HG02943 (cell line): ENCODE data around the gene ANKRD40CL.

Experiments
- ATAC-seq: cut with Tn5 transposase; IDR thresholded peaks from one replicate; pipeline ENCODE4 v1.9.1; 2021; ENCODE audit warnings: mild to moderate bottlenecking, low read depth, moderate library complexity; ENCODE audit not compliant: unreplicated experiment

Gene ANKRD40CL

DNA sequence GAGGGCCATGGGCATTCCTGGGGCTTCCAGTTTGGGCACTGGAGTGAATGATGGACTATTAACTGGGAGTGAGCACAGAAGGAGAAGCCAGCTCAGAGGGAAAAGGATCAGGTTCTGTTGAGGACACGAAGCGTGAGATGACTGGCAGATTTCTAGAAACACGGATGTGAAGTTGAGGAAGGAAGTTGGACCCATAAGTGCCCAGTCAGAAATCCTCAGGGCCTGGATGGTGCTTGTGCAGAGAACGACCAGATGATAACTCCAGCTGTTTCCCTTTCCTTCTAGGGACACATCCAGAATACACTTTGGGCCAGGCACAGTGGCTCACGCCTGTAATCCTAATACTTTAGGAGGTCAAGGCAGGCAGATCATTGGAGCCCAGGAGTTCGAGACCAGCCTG, 23.3 kb upstream of the ANKRD40CL start:
- ATAC-seq: no peak

GRCh38 chr17:50787106-50787505, 19.8 kb upstream of the ANKRD40CL start:
- no peak for ATAC-seq

GRCh38 chr17:50785946-50786570, 18.7 kb upstream of the ANKRD40CL start:
- ATAC-seq: no peak

DNA sequence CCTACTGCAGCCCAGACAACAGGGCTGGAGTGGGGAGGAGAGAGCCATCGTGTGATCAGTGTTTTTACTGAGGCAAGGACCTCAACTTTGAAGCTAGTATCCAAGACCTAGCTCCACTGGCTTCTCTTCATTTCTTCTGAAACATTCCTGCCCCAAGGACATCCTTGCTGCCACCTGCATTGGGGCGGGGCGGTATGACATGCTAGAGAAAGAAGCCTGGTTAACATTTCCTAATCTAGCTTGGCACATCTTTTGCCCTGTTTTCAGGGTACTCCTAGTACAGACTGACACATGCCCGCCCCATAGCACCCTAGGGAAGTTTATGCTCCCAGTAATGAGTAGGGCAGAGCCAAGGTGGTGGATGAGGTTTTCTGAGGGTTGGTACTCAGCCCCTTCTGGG, 17.8 kb upstream of the ANKRD40CL start:
- no peak for ATAC-seq

GRCh38 chr17:50783905-50784304, 16.6 kb upstream of the ANKRD40CL start:
- no peak for ATAC-seq

GRCh38 chr17:50783193-50783660, 15.9 kb upstream of the ANKRD40CL start:
- ATAC-seq: no peak

DNA sequence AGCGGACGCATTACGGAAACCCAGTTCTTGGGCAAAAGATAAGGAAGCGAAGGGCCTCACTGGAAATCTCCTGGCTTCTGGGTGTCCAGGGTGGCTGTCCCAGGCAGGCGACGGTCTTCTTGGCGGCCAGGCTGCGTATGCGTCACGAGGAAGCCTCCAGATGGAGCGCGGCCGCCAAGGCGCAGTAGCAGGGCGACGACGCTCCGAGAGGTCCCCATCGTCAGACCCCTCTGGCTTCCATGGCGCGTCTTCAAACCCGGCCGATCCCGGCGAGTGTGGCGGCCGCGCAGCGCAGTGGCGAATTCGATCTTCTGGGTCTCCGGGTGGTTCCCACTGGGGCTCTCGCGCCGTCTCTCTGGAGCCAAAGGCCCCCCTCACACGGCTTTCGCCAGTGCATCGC, 13.8 kb upstream of the ANKRD40CL start:
- no peak for ATAC-seq

GRCh38 chr17:50779747-50780353, 12.5 kb upstream of the ANKRD40CL start:
- ATAC-seq: no peak

DNA sequence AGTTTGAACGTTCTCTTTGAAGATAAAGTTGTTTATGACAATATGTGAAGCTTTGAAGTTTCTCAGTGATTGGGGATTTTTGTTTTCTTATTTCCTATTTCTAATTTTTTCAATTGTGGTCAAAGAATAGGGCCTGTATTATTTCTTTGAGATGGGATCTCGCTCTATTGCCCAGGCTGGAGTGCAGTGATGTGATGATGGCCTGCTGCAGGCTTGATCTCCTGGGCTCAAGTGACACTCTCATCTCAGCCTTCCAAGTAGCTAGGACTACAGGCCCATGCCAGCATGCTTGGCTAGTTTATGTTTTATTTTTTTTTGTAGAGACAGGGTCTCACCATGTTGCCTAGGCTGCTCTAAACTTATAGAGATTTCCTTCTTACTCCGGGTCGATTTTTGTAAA, 11.7 kb upstream of the ANKRD40CL start:
- no peak for ATAC-seq

GRCh38 chr17:50778471-50778870, 11.2 kb upstream of the ANKRD40CL start:
- ATAC-seq: no peak

DNA sequence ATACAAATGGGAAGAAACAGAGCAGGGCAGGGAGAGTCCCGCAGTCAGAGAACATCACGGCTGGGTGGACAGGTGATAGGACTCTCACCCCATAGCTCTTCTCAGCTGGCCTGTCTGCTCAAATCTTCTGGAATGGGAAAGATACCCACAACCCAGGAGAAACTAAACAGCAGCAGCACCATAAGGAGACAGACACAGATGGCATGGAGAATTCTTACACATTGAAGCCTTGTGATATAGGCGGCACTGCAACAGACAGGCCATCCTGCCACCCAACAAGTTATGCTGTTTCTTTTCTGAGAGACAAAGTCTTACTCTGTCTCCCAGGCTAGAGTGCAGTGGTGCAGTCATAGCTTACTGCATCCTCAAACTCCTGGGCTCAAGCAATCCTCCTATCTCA, 8.6 kb upstream of the ANKRD40CL start:
- no peak for ATAC-seq

DNA sequence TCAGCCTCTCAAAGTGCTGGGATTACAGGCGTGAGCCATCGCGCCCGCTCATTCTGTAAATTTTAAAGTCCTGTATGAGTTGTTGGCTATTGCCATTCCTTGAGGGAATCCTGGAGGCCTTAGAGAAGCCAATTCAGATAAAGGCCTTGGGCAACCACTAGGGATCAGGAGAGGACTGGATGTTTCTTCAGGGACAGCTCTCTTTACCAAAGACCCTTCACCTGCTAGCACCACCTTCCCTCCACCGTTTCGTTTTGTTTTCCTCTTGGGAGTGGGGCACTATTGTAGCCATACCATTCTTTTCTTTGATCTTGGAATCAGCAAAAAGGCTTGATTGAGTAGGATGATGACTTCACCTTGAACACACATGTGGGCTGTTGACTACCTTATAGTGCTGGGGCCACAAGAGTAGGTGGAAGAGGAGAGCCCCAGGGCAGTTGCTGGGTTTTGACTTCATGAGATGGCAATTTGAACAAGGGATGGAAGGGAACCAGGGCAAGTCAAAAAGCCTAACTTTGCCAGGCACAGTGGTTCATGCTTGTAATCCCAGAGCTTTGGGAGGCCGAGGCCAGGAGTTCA, 7.0 kb upstream of the ANKRD40CL start:
- no peak for ATAC-seq

GRCh38 chr17:50771991-50772785, 4.9 kb upstream of the ANKRD40CL start:
- no peak for ATAC-seq

DNA sequence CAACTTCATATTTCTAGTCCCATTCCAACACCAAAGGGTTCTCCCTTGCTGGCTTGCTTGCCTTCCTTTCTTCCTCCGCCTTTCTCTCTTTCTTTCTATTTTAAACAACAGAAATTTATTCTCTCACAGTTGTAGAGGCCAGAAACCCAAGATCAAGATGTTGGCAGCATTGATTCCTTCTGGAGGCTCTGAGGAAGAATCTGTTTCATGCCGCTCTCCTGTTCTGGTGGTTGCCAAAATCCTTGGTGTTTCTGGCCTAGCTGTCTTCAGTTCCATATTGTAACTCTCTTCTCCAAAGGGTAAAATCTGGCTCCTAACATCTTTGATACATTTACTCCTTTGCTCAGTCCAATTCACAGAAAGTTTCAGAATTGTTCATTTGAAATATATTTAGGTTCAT, 3.0 kb upstream of the ANKRD40CL start:
- ATAC-seq: no peak

DNA sequence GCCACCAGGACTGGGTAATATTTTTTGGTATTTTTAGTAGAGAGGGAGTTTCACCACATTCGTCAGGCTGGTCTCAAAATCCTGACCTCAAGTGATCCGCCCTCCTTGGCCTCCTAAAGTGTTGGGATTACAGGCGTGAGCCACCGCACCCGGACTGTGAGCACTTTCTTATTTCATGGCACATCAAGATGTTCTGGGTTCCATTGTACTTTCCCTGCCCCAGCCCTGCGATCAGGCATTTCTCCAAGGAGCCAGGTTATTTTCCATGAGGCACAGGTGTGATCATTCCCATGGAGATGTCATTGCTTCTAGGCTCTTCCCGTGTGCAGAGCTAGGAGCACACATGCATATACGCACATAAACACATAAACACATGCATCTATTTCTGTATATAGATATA, 2.6 kb upstream of the ANKRD40CL start:
- no peak for ATAC-seq

- ATAC-seq: no peak
Measured at GRCh38 chr17:50768346-50768761, 1.0 kb upstream of the ANKRD40CL start.

DNA sequence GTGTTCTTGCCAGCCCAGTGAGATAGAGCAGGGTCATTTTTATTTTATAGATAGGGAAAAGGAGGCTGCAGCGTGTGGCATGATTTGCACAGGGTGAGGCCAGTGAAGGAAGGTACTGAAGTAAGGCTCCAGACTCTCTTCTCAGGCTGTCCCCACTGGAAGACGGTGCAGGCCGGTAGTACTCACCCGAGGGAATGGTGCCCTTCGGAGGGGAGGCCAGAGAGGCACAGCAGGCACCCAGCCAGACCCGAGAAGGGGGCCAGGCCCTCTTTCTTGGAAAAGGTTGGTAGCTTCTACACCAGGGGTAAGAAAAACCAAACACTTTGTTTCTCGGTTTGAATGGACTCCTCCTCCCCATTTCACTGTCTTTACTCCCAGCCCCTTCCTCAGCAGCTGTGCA, 288 bp downstream of the ANKRD40CL start:
- no peak for ATAC-seq

DNA sequence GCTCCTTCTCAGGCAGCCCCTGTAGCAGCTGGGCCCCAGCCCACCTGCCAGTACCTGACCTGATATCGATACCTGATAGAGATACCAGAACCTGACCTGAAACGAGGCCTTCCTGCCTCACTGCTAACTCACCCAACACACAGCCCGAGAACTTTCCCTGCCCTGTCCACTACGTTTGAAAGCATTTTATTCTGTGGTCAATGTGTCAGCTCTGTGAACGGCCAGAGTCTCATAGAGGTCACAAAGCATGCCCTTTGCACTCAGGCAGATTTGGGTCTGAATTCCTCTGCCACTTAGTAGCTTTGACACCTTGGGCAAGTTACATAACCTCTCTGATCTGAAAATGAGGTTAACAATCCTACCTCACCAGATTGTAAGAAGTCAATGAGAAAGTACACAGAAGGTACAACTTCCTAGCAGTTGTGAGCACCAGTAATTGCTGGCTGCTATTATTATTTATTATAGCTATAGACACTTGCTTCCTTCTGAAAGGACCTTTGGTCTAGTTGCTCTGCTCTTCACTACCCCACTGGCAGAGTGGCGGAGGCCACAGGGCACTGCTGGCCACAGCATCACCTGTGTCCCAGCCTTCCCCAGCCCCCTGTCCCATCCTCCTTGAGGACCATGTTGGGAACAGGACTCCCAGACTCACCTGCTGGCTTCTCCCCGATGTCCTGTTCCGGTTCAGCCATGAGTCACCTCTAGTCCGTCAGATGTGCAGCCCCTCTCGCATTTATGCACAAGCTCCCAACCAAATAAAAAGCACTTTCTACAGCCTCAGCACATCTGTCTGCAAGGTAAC, 895 bp downstream of the ANKRD40CL start:
- no peak for ATAC-seq

- ATAC-seq: no peak
Measured at GRCh38 chr17:50765454-50766221, 1.7 kb downstream of the ANKRD40CL start.

DNA sequence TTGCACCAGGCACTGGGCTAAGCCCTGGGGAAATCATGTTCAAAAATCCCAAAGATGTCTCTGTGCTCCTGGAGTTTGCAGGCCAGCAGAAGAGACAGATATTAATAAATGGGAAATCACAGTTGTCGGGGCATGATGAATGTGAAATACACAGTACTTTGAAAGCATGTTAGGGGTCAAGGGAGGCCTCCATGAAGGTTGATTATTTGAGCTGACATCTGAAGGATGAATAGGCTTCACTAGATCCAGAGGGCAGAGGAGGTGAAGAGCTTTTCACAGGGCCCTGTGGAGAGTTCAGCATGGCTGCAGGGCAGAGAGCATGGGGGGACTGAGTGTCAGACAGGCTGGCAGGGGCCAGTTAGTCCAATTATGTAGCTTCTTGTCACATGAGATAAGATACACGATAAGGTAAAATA, 2.6 kb downstream of the ANKRD40CL start:
- no peak for ATAC-seq
